CD4-positive, alpha-beta T cell treated with Interleukin-17A for 4 hours (primary cell): Measurements from ENCODE around the gene PDGFRA.
"Not testable (repeated sequence)": the region's sequence is repeated elsewhere in the genome, so short reads cannot be mapped to it uniquely, and the experiment has no call there.

Experiments used
- DNase-seq: peaks from one replicate; pipeline ENCODE4 v3.0.0-alpha.2; 2020; ENCODE audit warnings: mixed read lengths

PDGFRA gene

GRCh38 chr4:54228056-54228527 lies 1.0 kb upstream of the PDGFRA start:
- peak; percentile 29 for DNase-seq

GRCh38 chr4:54228546-54228945 lies 547 bp upstream of the PDGFRA start:
- DNase-seq, result no peak

GRCh38 chr4:54229631-54230483 lies 764 bp downstream of the PDGFRA start:
- DNase-seq, result no peak

- DNase-seq, result no peak
Measured at GRCh38 chr4:54230484-54231418, 1.7 kb downstream of the PDGFRA start.

DNA sequence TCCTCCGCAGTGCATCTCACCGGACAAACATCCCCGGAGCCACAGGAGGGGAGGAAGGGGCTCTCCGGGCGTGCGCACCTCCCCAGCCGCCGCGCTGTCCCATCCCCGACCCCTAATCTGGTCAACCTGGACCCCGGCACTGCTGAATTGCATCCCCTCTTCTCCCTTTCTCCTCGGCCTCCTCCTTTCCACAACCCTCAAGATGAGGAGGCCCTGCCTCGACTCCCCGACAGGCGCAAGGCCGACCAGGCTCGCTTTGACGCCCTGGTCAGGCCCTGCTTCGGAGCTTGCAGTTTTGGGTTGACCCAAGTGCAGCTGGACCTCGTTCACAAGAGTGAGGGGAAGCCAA lies 2.3 kb downstream of the PDGFRA start:
- DNase-seq, result no peak

DNA sequence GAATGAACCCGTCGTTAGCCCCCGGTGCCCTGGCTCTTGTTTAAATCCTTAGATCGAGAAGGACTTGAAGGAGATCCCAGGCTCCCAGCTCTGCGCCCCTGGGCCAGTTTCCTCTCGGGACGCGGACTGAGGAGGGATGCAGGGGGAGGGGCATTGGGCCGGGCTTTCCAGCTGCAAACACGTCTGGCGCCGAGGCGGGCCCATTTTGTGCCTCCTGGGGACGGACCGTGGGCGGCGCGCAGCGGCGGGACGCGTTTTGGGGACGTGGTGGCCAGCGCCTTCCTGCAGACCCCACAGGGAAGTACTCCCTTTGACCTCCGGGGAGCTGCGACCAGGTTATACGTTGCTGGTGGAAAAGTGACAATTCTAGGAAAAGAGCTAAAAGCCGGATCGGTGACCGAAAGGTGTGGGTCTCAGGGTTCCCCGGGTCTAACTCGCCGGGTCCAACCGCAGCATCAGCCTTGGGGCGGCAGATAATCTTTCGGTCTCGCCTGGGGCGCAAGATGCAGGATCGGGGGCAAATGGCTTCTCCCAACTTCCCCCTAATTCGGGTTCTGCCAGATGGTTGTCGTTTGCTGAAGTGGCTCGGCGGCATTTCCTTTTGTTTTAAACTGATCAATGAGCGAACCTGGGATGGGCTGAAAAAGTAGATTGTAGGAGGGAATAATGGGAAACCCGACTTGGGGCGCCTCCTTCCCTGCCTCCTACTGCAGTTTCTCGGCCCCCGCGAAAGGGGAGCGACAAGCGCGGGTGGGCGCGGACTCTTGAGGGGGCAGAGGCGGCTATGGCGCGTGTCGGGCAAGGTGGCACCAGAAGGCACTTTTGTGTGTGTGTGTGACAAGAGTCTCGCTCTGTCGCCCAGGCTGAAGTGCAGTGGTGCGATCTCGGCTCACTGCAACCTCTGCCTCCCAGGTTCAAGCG lies 2.9 kb downstream of the PDGFRA start:
- DNase-seq, result no peak

- peak; percentile 77 for DNase-seq
Measured at GRCh38 chr4:54233277-54233696, 4.2 kb downstream of the PDGFRA start.

DNA sequence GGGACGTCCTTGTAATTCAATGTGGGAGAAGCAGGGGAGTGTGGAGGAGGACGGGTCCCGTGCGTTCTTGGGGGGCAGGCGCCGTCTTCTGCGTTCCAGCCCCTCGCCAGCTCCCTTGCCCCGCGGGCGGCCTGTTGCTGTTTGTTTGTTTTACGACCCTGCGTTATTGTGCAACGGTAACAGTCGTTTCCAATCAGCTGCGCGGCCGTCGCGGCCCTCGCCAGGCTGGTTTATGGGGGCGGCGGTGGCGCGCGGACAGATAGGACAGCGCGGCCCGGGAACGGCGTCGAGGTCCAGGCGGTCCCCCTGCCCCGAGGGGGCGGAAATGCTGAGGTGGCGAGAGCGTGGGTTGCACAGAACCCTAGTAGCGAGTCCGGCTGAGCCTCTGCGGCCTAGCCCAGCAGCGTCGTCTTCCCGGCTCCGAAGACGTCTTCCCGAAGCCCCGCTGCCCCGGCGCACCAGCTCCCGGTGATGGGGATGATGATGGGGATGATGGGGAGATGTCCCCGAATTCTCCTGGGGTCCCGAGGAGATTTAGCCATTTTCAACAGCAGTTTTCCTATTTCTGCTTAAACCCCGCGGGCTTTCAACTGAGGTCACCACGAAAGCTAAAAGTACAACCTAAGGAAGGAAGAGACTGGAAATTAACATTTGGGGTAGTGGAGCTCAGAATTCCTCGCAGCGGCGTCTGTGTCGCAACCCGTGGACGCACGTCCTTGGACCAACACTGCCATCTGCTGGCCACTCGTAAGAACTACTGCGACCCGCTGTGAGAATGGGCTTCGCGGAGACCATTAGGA lies 4.8 kb downstream of the PDGFRA start:
- peak; percentile 80 for DNase-seq

- DNase-seq, result no peak
Measured at GRCh38 chr4:54234497-54235205, 5.6 kb downstream of the PDGFRA start.

- not testable (repeated sequence) for DNase-seq
Measured at GRCh38 chr4:54236316-54236715, 7.2 kb downstream of the PDGFRA start.

GRCh38 chr4:54237770-54238169 lies 8.7 kb downstream of the PDGFRA start:
- no peak for DNase-seq

DNA sequence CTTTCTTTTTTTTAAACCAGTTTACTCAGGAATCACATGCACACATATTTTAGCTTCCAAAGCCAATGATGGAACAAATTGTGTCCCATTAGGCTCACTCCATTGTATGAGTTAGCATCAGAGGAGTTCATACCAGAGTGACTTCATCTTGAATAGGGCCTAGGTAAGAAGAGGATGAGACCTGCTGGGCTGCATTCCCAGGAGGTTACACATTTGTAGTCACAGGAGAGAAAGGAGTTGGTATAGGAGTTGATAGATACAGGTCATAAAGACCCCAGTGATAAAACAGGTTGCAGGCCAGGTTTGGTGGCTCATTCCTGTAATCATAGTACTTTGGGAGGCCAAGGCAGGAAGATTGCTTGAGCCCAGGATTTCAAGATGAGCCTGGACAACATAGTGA lies 9.3 kb downstream of the PDGFRA start:
- DNase-seq, result no peak

- DNase-seq, result not testable (repeated sequence)
Measured at GRCh38 chr4:54241268-54241823, 12.3 kb downstream of the PDGFRA start.

GRCh38 chr4:54243541-54243940 lies 14.4 kb downstream of the PDGFRA start:
- DNase-seq, result not testable (repeated sequence)

- DNase-seq, result not testable (repeated sequence)
Measured at GRCh38 chr4:54252312-54252711, 23.2 kb downstream of the PDGFRA start.

DNA sequence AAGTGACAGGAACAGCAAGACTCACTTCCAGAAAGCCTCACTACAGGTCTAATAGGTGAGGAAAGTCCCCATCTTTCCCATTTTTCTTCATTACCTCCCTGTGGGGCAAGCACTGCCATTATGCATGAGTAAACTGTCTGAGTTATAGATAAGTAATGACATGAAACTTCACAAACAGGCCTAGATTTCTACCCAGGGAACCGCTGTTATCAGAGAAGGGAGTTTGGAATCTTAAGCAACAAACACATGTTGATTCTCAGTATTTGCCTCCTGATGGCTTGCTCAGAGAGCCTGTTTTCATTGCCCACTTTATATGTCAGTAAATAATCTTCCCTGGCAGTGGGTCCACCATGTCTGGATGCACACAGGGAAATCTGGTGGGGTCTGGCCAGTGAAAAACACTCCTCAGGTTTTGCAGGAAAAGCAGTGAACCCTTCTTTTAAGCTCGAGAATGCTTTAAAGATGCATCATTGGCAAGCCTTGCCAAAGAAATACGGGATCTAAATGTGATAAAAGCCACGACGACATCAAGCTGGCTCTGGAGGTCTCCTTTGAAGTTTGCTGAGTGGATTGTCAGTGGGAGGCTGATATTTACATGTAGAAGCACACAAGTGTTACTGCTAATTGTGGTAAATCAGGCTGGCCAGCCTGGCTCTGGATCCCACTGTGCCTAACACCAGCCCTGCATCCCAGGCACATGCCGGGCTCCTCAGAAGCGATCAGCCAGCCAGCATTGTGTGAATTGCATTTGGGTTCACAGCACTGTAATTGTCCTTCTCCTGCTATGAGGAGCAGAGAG lies 25.2 kb downstream of the PDGFRA start:
- no peak for DNase-seq

DNA sequence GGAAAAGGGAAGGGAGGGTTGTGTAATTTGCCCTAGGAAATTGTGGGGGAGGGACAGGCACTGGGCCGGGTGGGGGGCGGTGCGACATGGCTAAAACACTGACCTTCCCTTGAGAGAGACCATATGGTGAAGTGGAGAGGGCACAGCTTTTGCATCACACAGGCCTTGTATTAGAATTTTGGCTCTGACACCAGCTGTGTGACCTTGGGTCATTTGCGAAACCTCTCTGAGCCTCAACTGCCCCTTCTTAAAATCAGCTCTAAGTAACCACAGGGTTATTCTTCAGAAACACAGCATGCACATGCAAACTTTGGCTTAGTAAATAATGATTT lies 25.8 kb downstream of the PDGFRA start:
- DNase-seq, result no peak

DNA sequence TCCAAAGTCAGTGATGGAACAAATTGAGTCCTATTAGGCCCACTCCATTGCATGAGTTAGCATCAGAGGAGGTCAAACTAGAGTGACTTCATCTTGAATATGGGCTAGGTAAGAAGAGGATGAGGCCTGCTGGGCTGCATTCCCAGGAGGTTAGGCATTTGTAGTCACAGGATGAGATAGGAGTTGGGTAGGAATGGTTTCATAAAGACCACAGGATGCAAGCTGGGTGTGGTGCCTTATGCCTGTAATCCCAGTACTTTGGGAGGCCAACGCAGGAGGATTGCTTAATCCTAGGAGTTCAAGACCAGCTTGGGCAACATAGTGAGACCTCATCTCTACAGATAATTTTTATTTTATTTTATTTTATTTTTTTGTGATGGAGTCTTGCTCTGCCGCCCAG lies 26.8 kb downstream of the PDGFRA start:
- DNase-seq, result no peak

DNA sequence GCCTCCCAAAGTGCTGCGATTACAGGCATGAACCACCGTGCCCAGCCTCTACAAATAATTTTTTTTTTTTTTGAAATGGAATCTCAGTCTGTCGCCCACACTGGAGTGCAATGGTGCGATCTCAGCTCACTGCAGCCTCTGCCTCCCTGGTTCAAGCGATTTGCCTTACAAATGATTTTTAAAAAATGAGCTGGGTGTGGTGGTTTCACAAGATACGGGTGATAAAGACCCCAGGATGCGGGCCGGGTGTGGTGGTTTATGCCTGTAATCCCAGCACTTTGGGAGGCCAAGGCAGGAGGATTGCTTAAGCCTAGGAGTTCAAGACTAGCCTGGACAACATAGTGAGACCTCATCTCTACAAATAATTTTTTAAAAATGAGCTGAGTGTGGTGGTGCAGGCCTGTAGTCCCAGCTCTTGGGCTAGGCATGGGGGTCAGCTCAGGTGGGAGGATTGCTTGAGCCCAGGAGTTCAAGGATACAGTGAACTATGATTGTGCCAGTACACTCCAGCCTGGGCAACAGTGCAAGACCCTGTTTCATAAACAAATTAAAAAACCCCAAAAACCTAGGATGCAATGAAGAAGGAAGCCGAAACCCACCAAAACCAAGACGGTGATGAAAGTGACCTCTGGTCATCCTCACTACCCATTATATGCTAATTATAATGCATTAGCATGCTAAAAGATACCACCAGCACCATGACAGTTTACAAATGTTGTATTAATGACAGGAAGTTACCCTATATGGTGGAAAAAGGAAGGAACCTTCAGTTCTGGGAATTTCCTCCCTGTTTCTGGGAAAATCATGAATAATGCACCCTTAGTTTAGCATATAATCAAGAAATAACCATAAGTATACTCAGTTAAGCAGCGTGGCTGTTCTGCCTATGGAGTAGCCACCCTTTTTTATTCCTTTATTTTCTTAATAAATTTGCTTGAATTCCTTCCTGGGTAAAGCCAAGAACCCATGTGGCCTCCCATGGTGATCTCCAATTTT lies 27.7 kb downstream of the PDGFRA start:
- no peak for DNase-seq
